ENCODE data around the gene LAMA3.

GRCh38 chr18:23810396-23810795, 121.1 kb downstream of the LAMA3 start:
- TF ChIP-seq ZNF274 (IDR thresholded peaks at IDR 0.05; ENCODE audit: low read depth, low read length) (no peak), SUZ12 (IDR thresholded peaks at IDR 0.05; ENCODE audit: extremely low read depth, insufficient read depth, insufficient read length) (no peak)
